Hematopoietic multipotent progenitor cell treated with erythropoietin and hydrocortisone succinate and interleukin-3 and kit ligand, for 8 days (in vitro differentiated cells): ENCODE data around the gene ABCG1.
A peak's percentile ranks its signal among the peaks of the same experiment; 100 is the strongest.
"Not testable (repeated sequence)": the region's sequence is repeated elsewhere in the genome, so short reads cannot be mapped to it uniquely, and the experiment has no call there.

ENCODE experiments used
- DNase-seq: peaks from one replicate; pipeline ENCODE4 v3.0.0-alpha.2; 2015

The ABCG1 gene

DNA sequence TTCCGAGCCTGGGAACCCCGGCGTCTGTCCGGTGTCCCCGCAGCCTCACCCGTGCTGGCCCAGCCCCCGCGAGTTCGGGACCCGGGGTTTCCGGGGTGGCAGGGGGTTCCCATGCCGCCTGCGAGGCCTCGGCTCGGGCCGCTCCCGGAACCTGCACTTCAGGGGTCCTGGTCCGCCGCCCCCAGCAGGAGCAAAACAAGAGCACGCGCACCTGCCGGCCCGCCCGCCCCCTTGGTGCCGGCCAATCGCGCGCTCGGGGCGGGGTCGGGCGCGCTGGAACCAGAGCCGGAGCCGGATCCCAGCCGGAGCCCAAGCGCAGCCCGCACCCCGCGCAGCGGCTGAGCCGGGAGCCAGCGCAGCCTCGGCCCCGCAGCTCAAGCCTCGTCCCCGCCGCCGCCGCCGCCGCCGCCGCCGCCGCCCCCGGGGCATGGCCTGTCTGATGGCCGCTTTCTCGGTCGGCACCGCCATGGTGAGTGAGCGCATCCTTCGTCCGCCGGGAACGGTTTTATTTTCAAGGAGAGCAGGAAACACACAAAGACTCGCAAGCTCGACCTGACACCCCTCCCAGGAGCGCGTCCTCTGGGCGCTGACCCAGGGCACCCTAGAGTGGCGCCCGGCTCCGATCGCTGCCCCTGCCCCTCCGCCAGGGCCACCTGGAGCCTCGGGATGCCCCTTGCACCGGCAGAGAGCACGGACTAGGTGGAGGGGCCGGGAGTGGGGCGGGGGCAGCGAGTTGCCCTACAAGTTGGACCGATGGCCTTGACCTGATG is at the start of gene ABCG1:
Gene ABCG1, plus strand, starts transcription at position 305 of the 770 bp plus-strand sequence. Its CDS starts 123 bp downstream, at position 428.
- no peak for DNase-seq

DNA sequence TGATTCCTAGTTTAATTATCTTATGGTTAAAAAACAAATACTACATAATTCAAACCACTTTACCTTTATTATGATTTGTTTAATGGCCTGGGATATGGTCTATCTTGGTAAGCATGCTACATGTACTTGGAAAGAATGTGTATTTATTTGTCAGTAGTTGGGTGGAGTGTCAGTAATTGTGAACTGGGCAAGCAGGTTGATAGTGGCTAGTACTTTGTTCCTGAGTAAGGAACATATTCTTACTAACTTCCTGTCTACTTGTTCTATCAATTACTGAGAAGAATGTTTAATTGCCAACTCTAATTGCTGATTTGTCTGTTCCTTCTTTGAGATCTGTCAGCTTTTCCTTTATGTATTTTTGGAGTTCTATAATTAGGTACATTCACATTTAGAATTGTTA is 49.2 kb upstream of the ABCG1 start:
- no peak for DNase-seq

DNA sequence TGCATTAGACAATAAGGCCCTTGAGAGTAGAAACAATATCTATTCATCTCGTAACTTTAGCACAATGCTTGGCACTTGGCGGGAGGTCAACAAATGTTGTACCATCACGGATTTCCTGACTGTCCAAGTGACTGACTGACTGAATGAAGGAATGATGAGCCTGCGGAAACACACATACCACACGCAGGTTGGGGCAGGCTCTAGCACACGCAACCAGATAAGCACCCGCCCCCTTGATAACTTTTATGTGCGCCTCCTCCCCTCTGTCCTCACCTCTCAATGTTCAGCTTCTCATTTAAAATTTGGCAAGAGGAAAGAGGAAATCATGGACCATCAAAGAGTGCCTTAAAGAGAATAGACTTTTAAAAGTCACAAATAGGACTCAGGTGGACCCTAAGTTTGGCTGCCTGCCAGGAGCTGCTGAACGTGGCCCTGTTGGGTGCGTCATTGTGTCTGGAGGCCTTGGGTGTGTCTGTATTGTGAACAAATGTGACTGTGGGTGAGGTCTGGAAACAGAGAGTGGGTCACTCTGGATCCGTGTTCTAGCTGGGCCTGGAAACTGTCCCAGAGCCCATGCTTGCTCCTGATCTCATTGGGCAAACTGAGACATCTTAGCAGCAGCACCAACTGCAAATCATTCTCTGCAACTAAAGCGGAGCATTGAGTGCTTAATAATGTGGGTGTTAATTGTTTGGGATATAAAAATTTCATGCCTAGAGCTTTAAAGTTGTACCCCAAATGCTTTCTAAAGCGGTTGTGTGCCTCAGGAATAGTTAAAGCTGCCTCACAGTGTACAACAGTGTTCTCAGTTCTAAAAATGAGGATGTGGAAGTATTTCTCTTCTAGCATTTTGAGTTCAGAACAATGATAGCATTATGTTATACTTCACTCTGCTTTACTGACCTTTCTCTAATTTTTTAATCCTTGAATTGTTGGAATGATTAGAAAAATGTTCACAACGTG is 47.6 kb upstream of the ABCG1 start:
- DNase-seq: peak; percentile 25

DNA sequence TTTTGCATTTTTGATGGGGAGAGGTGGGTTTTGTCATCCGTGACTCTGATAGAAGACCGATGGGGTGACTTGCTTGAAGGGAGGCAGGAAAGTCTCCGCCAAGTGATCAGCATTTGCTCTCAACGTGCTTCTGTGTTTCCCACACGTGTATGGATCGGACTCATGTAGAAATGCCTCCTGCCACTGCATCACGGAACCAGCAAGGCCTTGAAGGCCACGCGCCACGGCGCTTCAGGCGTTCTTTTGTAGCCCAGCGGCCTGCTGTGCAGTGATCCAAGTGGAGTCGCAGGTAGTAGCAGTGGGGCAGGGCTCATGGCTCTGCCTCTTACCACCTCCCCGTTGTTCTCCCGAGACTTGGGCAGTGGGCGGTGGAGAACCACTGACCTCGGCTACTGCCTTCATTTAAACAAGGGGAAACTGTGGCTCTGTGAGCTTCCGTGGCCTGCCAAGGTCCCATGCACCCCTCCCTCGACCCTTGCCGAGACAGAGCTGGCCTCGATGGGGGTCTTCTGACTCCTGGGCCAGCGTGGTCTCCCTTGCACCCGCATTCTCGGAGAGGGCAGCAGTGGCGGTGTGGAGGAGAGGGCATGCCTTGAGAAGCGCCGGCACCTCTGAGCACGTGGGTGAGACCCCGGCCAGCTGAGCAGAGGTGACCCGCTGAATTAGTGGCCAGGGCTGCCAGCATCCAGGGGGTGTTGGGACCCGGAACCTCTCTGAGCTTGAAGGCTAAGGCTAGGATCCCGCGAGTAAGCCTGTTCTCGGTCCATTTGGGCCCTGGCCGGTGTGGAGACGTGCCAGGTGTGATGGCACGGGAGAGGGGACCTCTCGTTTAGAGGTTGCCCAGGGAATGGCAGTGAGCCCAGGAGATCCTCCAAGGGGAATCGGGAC is 46.1 kb upstream of the ABCG1 start:
- no peak for DNase-seq

DNA sequence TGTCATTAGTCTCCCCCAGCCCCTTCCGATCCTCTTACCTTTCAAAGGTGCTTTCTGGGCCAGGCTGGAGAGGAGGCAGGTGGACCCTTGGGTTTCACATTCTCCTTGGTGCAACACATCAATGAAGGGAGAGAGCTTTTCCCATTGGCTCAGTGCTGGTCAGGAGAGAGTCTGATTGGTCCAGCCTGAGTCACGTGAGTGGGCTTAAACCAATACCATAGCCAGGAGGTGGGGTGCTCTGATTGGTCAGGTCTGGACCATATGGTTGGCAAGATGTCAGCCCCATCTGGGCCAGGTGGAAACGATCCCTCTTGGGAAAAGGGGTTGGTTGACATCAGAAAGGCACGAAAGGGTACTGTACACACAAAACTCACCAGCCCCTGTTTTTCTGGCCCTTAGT is 44.8 kb upstream of the ABCG1 start:
- DNase-seq: no peak

DNA sequence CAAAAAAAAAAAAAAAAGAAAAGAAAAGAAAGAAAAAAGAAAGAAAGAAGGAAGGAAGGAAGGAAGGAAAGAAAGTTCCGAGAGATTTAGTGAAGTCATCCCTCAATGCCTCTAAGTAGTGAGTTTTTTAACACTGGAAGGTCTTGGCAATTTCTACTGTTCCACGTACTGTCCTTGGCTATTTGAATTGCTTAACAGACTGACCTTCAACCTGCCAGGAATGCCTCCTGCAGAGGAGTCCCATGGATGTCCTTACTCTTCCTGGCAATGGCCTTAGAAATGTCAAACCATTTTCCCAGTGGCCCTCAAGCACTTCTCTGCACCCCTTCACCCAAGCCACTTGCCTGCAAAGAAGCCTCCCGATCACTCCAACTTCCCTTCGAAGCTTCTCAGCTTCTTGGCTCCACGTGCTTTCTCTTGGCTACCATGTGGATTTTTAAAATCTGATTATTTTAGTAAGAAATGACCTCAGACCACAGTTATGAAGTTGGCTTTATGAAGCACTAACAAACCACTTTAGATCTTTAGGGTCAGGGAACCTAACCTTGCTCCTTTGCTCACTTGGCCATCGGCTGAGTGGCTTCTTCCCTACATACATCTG is 43.7 kb upstream of the ABCG1 start:
- DNase-seq: no peak

DNA sequence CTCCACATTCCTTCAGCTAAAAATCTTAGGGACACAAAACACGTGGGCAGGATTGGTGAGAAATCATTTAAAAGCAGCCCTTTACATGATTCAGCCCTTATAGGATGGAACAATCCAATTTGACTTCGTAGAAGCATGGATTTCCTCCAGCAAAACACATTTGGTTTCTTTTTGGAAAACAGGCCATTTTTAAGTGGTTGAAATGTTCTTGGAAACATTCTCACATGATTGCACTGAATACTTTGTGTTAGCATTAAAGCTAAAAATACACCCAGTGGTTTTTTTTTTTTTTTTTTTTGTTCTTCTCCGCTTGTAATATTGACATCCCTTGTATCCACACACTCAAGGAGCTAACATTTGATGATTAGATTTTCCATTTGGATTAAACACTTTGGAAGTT is 42.1 kb upstream of the ABCG1 start:
- no peak for DNase-seq

DNA sequence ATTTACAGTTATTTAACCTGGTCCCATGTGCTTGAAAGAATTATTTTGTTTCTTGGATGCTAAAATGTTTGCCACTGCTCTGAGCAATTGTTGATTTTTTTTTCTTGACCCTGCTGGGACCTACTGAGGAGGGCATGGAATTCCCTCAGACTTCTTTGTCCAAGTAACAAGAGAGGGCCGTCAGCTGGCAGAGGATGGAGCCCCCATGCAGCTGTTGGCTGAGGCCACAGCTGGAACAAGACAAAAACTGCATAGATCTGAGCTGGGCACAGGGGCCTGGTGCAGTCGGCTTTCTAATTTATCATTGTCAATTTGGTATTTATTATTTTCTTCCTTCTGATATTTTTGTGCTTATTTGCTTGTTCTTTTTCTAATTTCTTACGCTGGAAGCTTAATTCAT is 39.6 kb upstream of the ABCG1 start:
- no peak for DNase-seq

DNA sequence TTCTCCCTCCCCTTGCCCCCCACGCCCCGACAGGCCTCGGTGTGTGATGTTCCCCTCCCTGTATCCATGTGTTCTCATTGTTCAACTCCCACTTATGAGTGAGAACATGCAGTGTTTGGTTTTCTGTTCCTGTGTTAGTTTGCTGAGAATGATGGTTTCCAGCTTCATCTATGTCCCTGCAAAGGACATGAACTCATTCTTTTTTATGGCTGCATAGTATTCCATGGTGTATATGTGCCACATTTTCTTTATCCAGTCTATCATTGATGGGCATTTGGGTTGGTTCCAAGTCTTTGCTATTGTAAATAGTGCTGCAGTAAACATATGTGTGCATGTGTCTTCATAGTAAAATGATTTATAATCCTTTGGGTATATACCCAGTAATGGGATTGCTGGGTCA is 38.9 kb upstream of the ABCG1 start:
- not testable (repeated sequence) for DNase-seq

DNA sequence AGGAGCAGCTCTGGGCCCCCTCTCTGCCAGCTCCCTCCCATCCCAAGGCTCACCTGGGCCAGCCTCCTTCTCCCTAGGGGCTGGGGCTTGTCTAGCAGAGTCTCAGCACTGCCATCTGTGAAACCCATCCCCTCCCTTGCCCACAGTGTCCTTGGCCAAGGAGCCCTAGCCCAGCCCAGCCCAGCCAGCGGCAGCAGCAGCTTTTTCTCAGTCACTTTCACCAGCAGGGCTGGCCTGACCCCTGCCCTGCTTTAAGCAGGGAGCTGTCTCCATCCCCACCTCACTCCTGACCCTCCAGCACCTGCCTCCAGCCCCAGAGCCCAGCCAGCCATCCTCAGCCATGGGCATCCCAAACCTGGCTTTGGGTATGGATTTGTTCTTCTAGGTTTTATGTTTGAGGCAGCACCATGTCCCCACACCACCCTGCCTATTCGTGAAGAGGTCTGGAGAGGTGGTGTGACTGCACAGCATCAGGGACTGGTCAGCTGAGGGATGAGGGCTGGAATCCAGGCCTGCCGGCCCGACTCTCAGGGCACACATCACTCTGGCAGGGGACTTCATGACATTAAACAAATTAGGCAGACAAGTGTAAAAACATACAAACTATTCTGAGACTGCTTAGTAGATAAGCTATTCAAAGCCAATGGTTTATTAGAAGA is 36.1 kb upstream of the ABCG1 start:
- no peak for DNase-seq

DNA sequence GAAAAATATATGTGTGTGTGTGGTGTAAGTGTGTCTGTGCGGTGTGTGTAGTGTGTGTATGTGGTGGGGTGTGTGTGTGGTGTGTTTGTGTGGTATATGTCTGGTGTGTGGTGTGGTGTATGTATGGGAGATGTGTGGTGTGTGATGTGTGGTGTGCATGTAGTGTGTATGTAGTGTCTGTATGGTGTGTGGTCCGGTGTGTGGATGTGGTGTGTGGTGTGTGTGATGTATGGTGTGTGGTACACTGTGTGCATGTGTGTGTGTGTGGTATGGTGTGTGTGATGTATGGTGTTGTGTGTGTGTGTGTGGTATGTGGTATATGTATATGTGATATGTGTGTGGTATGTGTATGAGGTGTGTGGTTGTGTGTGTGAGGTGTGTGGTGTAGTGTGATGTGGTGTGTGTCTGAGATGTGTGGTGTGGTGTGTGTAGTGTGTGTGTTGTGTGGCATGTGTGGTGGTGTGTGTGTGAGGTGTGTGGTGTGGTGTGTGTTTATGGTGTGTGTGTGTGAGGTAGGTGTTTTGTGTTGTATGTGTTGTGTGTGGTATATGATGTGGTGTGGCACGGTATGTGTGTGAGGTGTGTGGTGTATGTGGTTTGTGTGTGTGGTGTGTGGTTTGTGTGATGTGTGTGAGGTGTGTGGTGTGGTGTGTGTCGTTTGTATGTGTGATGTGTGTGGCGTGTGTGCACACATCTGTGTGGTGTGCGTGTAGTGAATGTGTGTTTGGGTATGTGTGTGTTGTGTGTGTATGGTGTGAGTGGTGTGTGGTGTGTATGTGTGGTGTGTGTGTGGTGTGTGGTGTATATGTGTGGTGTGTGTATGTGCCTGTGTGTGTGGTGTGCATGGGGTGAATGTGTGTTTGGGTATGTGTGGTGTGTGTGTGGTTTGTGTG is 35.3 kb upstream of the ABCG1 start:
- DNase-seq: no peak

DNA sequence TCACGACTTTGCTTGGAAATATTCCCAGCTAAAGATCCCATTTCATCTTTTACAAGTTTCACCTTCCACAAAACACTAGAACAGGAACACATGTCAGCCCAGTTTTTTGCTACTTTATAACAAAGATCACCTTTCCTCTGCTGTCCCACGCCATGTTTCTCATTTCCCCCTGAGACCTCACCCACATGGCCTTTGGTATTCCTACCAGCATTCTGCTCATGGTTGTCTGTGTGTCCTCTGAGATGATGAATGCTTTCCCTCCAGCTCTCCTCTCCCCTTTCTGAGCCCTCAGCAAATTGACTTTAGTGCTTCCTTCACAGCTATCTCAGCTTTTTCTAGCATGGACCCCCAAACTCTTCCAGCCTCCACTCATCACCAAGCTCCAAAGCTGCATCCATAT is 32.3 kb upstream of the ABCG1 start:
- DNase-seq: no peak

DNA sequence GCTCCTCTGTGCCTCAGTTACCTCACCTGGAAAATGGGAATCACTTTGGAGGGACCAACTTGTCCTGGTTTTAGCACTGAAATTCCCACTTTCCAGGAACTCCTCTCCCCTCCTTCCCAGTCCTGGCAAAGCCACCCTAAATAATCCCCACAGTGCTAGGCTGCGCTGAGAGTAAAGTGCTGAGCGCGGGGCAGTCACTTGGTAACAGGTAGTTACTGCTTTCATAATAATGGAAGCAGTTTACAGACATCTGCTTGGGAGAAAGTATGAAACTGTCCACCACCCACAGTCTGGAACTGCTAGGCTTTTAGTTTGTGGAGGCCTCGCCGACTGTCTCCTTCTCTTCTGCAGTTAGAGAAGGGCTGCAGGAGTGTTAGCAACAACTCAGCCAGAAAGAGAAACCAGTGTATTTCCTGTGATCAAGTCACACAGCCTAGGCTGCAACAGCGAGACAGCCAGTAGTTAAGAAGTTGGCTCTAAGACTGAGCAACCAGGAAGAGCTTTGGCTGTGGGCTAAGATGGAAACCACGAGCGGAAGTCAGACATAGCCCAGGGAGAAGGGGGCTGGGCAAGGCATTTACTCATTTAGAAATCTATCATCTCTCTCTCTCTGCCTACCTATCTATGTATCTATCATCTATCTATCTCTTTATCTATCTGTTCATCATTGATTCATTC is 30.8 kb upstream of the ABCG1 start:
- peak; percentile 33 for DNase-seq

DNA sequence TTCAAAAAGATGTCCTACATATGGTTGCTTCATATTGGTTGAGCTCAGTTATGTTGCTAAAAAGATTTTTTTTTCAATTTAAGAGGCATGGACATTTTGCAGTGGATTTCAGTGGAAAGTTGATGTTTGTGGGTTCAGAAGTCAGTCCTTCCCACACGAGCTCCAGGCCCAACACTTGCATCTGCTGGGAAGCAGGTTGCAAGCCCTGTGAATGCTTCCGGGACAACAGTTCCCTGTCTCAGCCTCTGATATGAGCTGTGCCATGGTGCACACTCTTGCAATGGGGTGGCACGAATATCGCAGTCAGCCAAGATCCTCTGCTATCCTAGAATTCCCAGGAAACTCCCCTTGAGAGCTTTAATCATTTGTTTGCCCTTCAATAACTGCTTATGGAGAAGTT is 30.3 kb upstream of the ABCG1 start:
- no peak for DNase-seq

DNA sequence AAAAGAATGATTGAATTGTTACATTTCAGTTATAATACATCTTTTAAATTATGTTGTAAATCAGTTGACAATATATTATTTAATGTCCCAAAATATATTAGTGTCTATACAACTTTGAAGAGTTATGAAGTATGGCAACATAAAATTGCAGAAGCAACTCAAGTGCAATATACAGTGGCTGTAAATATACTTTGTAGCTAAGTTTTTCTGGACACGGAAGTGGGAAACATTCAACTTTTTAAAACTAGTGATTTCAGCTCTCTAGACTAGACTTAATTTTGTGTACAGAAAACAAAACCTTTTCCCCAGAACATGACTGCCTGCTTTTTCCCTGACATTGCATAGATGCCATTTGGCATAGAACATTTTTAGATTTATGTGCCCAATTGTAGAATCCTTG is 29.5 kb upstream of the ABCG1 start:
- DNase-seq: no peak

DNA sequence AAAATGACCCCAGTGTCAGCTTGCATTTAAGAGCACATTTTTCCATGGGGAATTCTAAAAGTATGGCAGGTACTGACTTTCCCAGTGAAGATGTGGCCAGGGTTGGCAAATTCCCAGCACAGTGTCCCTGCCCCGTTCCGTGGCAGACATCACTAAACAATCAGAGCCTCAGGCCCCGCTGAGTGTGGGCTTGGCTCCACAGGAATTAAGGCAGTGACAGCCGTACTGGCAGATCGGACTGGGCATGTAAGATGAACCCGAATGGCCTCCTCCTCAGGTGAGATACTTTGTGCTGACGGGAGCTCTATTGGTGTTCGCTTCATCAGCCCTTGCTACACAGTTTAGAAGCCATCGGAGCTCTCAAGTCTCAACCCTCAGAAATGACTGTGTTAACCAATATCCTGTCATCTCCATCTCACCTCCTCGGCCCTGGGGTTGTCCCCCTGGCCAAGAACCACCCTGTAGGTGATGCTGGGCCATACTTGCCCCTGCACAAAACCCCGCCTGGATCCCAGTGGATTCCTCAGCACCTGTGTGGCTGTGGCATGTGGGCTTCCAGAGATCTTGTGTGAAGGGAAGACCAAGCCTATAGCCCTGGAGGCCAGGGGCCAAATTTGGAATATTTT is 29.0 kb upstream of the ABCG1 start:
- no peak for DNase-seq

DNA sequence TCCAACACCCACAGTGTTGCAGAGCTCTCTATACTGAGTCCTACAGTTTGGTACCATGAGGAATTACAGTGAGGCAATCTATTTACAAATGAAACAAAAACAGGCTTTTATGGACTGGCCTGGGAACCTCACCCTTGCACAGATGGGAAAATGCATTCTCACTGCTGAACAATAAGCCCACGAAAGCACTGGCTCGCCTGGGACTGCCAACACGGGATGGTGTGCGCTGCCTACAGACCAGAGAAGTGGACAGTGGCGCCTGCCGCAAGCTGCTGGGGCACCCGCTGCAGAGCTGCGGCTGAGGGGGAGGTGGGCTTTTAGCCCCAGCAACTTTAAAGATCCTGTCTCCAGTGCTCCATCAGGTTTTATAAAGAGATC is 28.5 kb upstream of the ABCG1 start:
- no peak for DNase-seq

DNA sequence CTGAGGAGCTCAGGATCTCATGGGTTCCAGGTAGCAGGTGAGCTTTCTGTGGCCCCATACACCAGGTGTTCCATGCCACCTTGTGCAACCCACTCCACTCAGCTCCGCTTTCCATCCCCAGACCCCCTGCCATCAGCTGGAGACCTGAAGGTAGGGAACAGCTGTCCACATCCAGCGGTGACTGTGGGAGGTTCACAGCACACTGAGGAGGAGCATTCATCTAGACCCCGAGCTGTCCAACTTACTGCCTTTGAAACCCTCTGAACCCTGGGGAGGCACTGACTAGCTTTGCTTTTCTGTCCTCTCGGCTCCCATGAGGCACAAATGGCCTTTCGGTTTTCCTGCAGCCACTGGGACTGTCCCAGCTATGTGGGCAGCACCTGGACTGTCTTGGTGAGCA is 27.9 kb upstream of the ABCG1 start:
- no peak for DNase-seq

DNA sequence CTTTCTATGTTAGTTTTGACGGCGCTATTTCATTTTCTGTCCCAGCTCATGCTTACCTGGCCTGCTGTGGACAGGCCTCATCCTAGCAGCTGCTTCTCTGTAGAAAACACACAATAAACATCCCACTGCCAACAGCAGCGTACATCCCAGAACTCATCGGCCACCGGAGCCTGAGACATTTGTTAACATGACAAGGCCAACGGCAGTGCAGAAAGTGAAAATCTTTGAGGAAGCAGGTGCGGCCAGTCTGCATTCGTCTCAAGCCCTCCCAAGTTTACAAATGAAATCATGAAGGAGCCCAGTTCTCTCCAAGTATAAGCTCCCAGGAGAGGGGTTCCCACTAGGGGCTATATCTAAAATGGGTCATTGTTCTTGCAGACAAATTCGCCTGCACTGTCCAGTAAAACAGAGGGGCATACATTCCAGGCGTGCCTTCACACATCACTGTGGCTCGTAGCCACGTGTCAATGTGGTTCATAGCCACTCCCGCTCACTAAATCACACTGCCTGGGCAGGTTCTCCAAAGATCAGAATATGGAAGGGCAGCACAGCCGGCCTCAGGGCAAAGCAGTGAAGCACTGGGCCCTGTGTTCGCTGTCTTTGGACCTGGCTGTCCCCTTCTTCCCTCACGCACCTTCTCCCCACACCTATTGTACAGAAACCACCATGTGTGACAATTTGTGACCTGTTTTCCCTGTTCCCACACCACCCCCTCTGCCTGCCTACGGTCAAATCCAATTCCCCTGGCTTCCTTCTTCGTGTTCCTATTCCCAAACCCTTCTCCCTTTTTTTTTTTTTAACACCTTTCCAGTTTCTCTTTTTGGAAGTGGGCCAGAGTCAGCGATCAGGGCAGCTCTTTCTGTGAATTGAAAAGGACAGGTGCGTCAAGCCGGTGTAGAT is 27.0 kb upstream of the ABCG1 start:
- no peak for DNase-seq
